Cardiac septum (tissue), 1 donor: ENCODE data around the gene SLCO3A1. TPM values are rescaled to one million over a fixed set of nuclear protein-coding genes. Genes with fewer than 3 reads are reported as not detected.

Experiments
- DNase-seq: peaks from one replicate; pipeline ENCODE4 v3.0.0-alpha.2; 2020; ENCODE audit warnings: low spot score
- intact Hi-C: fragments of 100-400 bp; cut with DNase I; formaldehyde crosslinking; loops from one replicate; pipeline ENCODE4 v1.14.0; 2022
- total RNA-seq: library from RNA; stranded (reverse); fragmentation: NEBNext Ultra II Directional; extraction: Animal tissue kit (Norgen Biotek cat#: 25700); gene quantifications from one replicate; pipeline ENCODE4 v1.2.1, GENCODE V29; 2021
- donor health status: DM: no; HTN: no; CAD: no.

The SLCO3A1 gene
- total RNA-seq, 1 donor from 2014 or later = 43.9 TPM

- intact Hi-C loops = no loop called here
- no peak for DNase-seq
Measured at GRCh38 chr15:91895051-91895450, 41.5 kb downstream of the SLCO3A1 start.

GRCh38 chr15:91896341-91897055 lies 43.0 kb downstream of the SLCO3A1 start:
- intact Hi-C loops = no loop called here
- no peak for DNase-seq

GRCh38 chr15:91897585-91898372 lies 44.3 kb downstream of the SLCO3A1 start:
- intact Hi-C loops = no loop called here
- no peak for DNase-seq

GRCh38 chr15:91898843-91899242 lies 45.3 kb downstream of the SLCO3A1 start:
- intact Hi-C loops = no loop called here
- DNase-seq = no peak

GRCh38 chr15:91904942-91905341 lies 51.4 kb downstream of the SLCO3A1 start:
- no peak for DNase-seq
- intact Hi-C loops = no loop called here

GRCh38 chr15:91908391-91908790 lies 54.9 kb downstream of the SLCO3A1 start:
- intact Hi-C loops = no loop called here
- DNase-seq = no peak

GRCh38 chr15:91909111-91909510 lies 55.6 kb downstream of the SLCO3A1 start:
- intact Hi-C loops = no loop called here
- DNase-seq = no peak

GRCh38 chr15:91909574-91909973 lies 56.1 kb downstream of the SLCO3A1 start:
- DNase-seq = no peak
- intact Hi-C loops = no loop called here

GRCh38 chr15:91911844-91912243 lies 58.3 kb downstream of the SLCO3A1 start:
- intact Hi-C loops = no loop called here
- DNase-seq = no peak

- intact Hi-C loops = no loop called here
- DNase-seq = no peak
Measured at GRCh38 chr15:91912336-91912735, 58.8 kb downstream of the SLCO3A1 start.

GRCh38 chr15:91913560-91913959 lies 60.1 kb downstream of the SLCO3A1 start:
- no peak for DNase-seq
- intact Hi-C loops = no loop called here

- DNase-seq = no peak
- intact Hi-C loops = no loop called here
Measured at GRCh38 chr15:91915576-91915975, 62.1 kb downstream of the SLCO3A1 start.

GRCh38 chr15:91916051-91916450 lies 62.5 kb downstream of the SLCO3A1 start:
- DNase-seq = no peak
- intact Hi-C loops = no loop called here

GRCh38 chr15:91917686-91918360 lies 64.3 kb downstream of the SLCO3A1 start:
- intact Hi-C loops = no loop called here
- DNase-seq = no peak

GRCh38 chr15:91919014-91919534 lies 65.6 kb downstream of the SLCO3A1 start:
- intact Hi-C loops = no loop called here

GRCh38 chr15:91921188-91921842 lies 67.8 kb downstream of the SLCO3A1 start:
- intact Hi-C loops = no loop called here
- DNase-seq = no peak

More at GRCh38 chr15:91919014-91919534, 65.6 kb downstream of the SLCO3A1 start:
- peak; percentile 85 for DNase-seq

GRCh38 chr15:91921843-91922198 lies 68.3 kb downstream of the SLCO3A1 start:
- intact Hi-C loops = no loop called here
- DNase-seq = no peak

- intact Hi-C loops = no loop called here
- no peak for DNase-seq
Measured at GRCh38 chr15:91922646-91923547, 69.4 kb downstream of the SLCO3A1 start.

- no peak for DNase-seq
- intact Hi-C loops = no loop called here
Measured at GRCh38 chr15:91924183-91924582, 70.7 kb downstream of the SLCO3A1 start.
